HuH-7.5 (cell line): ENCODE data around the gene STIL.
A peak's percentile ranks its signal among the peaks of the same experiment; 100 is the strongest.
"Not testable (repeated sequence)": the region's sequence is repeated elsewhere in the genome, so short reads cannot be mapped to it uniquely, and the experiment has no call there.

Experiments used
- DNase-seq: peaks from one replicate; pipeline ENCODE4 v3.0.0; 2011; ENCODE audit warnings: low spot score

STIL gene

GRCh38 chr1:47219590-47220220 lies 94.2 kb downstream of the STIL start:
- no peak for DNase-seq

GRCh38 chr1:47219001-47219400 lies 94.9 kb downstream of the STIL start:
- DNase-seq, result no peak

GRCh38 chr1:47216278-47217059 lies 97.5 kb downstream of the STIL start:
- DNase-seq, result peak; percentile 62

GRCh38 chr1:47215713-47216112 lies 98.2 kb downstream of the STIL start:
- no peak for DNase-seq

- DNase-seq, result no peak
These were observed 99.4 kb downstream of the STIL start for GRCh38 chr1:47214549-47214948.

- no peak for DNase-seq
These were observed 100.5 kb downstream of the STIL start for GRCh38 chr1:47213230-47213963.

- no peak for DNase-seq
These were observed 101.2 kb downstream of the STIL start for GRCh38 chr1:47212636-47213229.

- DNase-seq, result no peak
These were observed 102.1 kb downstream of the STIL start for GRCh38 chr1:47211796-47212269.

GRCh38 chr1:47210666-47211065 lies 103.3 kb downstream of the STIL start:
- DNase-seq, result no peak

- DNase-seq, result no peak
These were observed 104.1 kb downstream of the STIL start for GRCh38 chr1:47209725-47210325.

- DNase-seq, result no peak
These were observed 104.9 kb downstream of the STIL start for GRCh38 chr1:47209091-47209490.

- DNase-seq, result no peak
These were observed 105.5 kb downstream of the STIL start for GRCh38 chr1:47208374-47208850.

- DNase-seq, result no peak
These were observed 106.1 kb downstream of the STIL start for GRCh38 chr1:47207803-47208373.

- DNase-seq, result no peak
These were observed 108.0 kb downstream of the STIL start for GRCh38 chr1:47205918-47206317.

- DNase-seq, result not testable (repeated sequence)
These were observed 110.4 kb downstream of the STIL start for GRCh38 chr1:47203504-47203903.

- DNase-seq, result no peak
These were observed 112.8 kb downstream of the STIL start for GRCh38 chr1:47201179-47201578.
